GM12865 (cell line): ENCODE measurements around the gene PCDHGB3.
"Not testable (repeated sequence)": the region's sequence is repeated elsewhere in the genome, so short reads cannot be mapped to it uniquely, and the experiment has no call there.

Source experiments
- DNase-seq: peaks from one replicate; pipeline ENCODE4 v3.0.0; 2010; ENCODE audit warnings: low read depth
- H3K4me3 ChIP-seq: 2 replicates; pipeline ENCODE4 v1.5.1; 2011; ENCODE audit warnings: mild to moderate bottlenecking, low read depth, low read length, control low read depth
- CTCF ChIP-seq: IDR thresholded peaks from 2 replicates; pipeline ENCODE4 v1.5.1; 2011; ENCODE audit warnings: low read length, control low read depth, low read depth, inconsistent platforms; ENCODE audit not compliant: insufficient read depth; ENCODE audit errors: missing control alignments

The PCDHGB3 gene

DNA sequence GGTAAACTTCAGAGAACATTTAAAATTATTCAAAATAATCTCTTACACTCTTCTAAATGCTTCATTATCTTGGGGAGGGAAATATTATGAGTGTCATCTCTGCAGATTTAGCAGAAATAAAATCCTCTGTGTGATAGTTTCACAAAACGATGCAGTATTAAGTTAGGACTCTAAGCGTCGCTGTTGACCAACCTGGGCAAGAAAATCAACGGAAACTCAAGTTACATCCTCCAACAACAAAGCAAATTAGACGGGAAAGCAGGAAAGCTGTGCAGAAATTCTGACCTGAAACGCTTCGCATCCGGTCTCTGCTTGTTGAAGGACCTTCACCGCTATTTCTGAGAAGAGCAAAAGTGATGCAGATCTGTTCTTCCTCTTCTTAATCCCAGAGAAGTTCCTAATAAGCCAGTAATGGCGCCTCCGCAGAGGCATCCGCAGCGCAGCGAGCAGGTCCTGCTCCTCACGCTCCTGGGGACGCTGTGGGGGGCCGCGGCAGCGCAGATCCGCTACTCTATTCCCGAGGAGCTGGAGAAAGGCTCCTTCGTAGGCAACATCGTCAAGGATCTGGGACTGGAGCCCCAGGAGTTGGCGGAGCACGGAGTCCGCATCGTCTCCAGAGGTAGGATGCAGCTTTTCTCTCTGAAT lies 3.8 kb downstream of the PCDHGB3 start, which contains the start of gene PCDHGA6:
Gene PCDHGA6, plus strand, starts transcription at position 219 of the 645 bp plus-strand sequence. Its CDS starts 193 bp downstream, at position 412.
- TF ChIP-seq CTCF, result peak; percentile 28
- DNase-seq, result no peak
- no peak within 1 kb of the TSS for H3K4me3 ChIP-seq

DNA sequence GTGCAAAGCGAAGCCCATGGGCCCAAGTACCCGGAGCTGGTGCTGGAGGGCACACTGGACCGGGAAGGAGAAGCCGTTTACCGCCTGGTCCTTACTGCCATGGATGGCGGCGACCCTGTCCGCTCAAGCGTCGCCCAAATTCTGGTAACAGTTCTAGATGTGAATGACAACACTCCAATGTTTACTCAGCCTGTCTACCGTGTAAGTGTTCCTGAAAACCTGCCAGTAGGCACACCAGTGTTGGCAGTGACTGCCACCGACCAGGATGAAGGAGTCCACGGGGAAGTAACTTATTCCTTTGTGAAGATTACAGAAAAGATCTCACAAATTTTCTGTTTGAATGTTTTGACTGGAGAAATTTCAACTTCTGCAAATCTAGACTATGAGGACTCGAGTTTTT lies 4.6 kb downstream of the PCDHGB3 start:
- no peak overlapping the region for H3K4me3 ChIP-seq
- no peak for DNase-seq
- TF ChIP-seq CTCF, result no peak

GRCh38 chr5:141375444-141376155 lies 5.6 kb downstream of the PCDHGB3 start:
- not testable (repeated sequence) for H3K4me3 ChIP-seq, DNase-seq

DNA sequence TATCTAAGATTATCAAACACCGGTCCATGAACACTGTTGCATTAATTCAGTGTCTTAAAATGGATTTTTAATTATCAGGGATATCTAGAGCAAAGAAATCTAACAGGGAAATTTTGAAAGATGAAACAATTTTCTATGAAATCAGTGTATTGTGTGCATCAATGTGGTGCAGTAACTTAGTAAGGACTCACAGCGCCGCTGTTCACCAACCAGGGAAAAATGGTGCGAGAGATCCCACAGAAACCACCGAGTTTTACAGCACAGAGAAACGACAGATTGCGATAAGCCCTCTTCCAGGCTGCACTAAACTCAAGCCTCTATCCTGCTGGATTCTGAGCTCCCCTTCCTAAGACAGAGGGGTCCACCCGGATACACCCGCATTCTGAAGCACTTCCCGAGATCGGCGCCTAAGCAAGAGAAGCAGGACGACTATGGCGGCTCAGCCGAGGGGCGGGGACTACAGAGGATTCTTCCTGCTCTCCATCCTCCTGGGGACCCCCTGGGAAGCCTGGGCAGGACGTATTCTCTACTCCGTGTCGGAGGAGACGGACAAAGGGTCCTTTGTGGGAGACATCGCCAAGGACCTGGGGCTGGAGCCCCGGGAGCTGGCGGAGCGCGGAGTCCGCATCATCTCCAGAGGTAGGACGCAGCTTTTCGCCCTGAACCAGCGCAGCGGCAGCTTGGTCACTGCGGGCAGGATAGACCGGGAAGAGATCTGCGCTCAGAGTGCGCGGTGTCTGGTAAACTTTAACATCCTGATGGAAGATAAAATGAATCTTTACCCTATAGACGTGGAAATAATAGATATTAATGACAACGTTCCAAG lies 12.6 kb downstream of the PCDHGB3 start, which contains the start of gene PCDHGA7:
Gene PCDHGA7, plus strand, starts transcription at position 274 of the 826 bp plus-strand sequence. Its CDS starts 158 bp downstream, at position 432.
- no peak for DNase-seq
- H3K4me3 ChIP-seq, result no peak within 1 kb of the TSS
- TF ChIP-seq CTCF, result no peak

- TF ChIP-seq CTCF, result no peak
- DNase-seq, result no peak
- no peak overlapping the region for H3K4me3 ChIP-seq
These were observed 13.3 kb downstream of the PCDHGB3 start for GRCh38 chr5:141383345-141383744.

DNA sequence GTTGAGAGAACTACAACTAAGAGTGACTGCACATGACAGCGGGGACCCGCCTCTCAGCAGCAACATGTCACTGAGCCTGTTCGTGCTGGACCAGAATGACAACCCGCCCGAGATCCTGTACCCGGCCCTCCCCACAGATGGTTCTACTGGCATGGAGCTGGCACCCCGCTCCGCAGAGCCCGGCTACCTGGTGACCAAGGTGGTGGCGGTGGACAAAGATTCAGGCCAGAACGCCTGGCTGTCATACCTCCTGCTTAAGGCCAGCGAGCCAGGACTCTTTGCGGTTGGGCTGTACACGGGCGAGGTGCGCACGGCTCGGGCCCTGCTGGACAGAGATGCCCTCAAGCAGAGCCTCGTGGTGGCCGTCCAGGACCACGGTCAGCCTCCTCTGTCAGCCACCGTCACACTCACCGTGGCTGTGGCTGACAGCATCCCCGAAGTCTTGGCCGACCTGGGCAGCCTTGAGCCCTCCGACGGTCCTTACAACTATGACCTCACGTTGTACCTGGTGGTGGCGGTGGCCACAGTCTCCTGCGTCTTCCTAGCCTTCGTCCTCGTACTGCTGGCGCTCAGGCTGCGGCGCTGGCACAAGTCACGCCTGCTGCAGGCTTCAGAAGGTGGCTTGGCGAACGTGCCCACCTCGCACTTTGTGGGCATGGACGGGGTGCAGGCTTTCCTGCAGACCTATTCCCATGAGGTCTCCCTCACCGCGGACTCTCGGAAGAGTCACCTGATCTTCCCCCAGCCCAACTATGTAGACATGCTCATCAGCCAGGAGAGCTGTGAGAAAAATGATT lies 14.6 kb downstream of the PCDHGB3 start:
- H3K4me3 ChIP-seq, result no peak overlapping the region
- DNase-seq, result no peak
- no peak for TF ChIP-seq CTCF
